NT2/D1 (cell line): ENCODE results near the gene HCFC1R1.

Experiments
- SUZ12 ChIP-seq: IDR thresholded peaks from 2 replicates; pipeline ENCODE4 v1.6.1; 2011; ENCODE audit not compliant: insufficient read length, insufficient read depth; ENCODE audit errors: extremely low read depth
- YY1 ChIP-seq: IDR thresholded peaks from 2 replicates; pipeline ENCODE4 v1.6.1; 2011; ENCODE audit not compliant: insufficient read length, insufficient read depth

GRCh38 chr16:2976201-2976600 lies 47.5 kb downstream of the HCFC1R1 start:
- TF ChIP-seq YY1 = no peak
- no peak for TF ChIP-seq SUZ12
